PC-9 (cell line): ENCODE results near the gene PIRT. TPM values are rescaled to one million over a fixed set of nuclear protein-coding genes. Genes with fewer than 3 reads are reported as not detected.

ENCODE experiments used
- BruUV-seq: library from RNA; stranded (reverse); fragments of 400-500 nt; replicated peaks from 2 replicates; lab custom pipeline; 2021; lab: Mats Ljungman, UMichigan
- CTCF ChIA-PET: fragments of 300-600 bp; sonication (Branson Sonifier 250); formaldehyde crosslinking; loops from one replicate; lab custom pipeline; 2022; ENCODE audit warnings: antibody characterized with exemption; lab: Charles Lee
- POLR2A ChIA-PET: fragments of 300-600 bp; sonication (Branson Sonifier 250); formaldehyde crosslinking; loops from one replicate; lab custom pipeline; 2022; ENCODE audit warnings: antibody characterized with exemption; ENCODE audit not compliant: unreplicated experiment; lab: Charles Lee
- DNase-seq, 2 experiments: peaks; one replicate each; pipeline versions ENCODE4 v3.0.0 to v3.0.0-alpha.2; 2015 to 2022; ENCODE audit warnings: mixed read lengths in 1 of 2
- H2AFZ ChIP-seq: fragments of 200-600 bp; sonication (generic); 2 replicates; pipeline ENCODE4 v1.8.1; 2017; ENCODE audit warnings: antibody characterized with exemption
- H3F3A ChIP-seq: fragments of 200-600 bp; sonication (generic); 2 replicates; pipeline ENCODE4 v1.8.1; 2017; ENCODE audit warnings: antibody characterized with exemption, mild to moderate bottlenecking, low read depth; ENCODE audit not compliant: insufficient read depth
- H3K27ac ChIP-seq: fragments of 200-600 bp; sonication (generic); 2 replicates; pipeline ENCODE4 v1.6.1; 2016; ENCODE audit warnings: mixed run types
- H3K27me3 ChIP-seq: fragments of 200-600 bp; sonication (generic); 2 replicates; pipeline ENCODE4 v1.6.1; 2016; ENCODE audit warnings: low read depth, mixed run types; ENCODE audit not compliant: insufficient read depth
- H3K36me3 ChIP-seq: fragments of 200-600 bp; sonication (generic); 2 replicates; pipeline ENCODE4 v1.6.1; 2016; ENCODE audit warnings: low read depth, mixed run types
- H3K4me1 ChIP-seq: fragments of 200-600 bp; sonication (generic); replicated peaks from 2 replicates; pipeline ENCODE4 v1.6.1; 2016; ENCODE audit warnings: mixed run types; ENCODE audit not compliant: insufficient read depth
- H3K4me2 ChIP-seq: fragments of 200-600 bp; sonication (generic); 2 replicates; pipeline ENCODE4 v1.6.1; 2017; ENCODE audit warnings: mixed run types
- H3K4me3 ChIP-seq: fragments of 200-600 bp; sonication (generic); 2 replicates; pipeline ENCODE4 v1.6.1; 2016; ENCODE audit warnings: mixed run types
- H3K79me2 ChIP-seq: fragments of 200-600 bp; sonication (generic); 2 replicates; pipeline ENCODE4 v1.6.1; 2017; ENCODE audit warnings: low read depth, mixed run types
- H3K9me2 ChIP-seq: fragments of 200-600 bp; sonication (generic); 2 replicates; pipeline ENCODE4 v1.8.1; 2017; ENCODE audit warnings: mild to moderate bottlenecking; ENCODE audit not compliant: insufficient read depth
- H3K9me3 ChIP-seq: fragments of 200-600 bp; sonication (generic); 2 replicates; pipeline ENCODE4 v1.8.1; 2016; ENCODE audit warnings: low read depth; ENCODE audit not compliant: insufficient read depth
- H4K20me1 ChIP-seq: fragments of 200-600 bp; sonication (generic); 2 replicates; pipeline ENCODE4 v1.8.1; 2017; ENCODE audit not compliant: insufficient read depth
- EZH2 ChIP-seq: fragments of 200-600 bp; sonication (generic); IDR thresholded peaks from 2 replicates; pipeline ENCODE4 v1.8.0; 2017; ENCODE audit warnings: antibody characterized with exemption, low read depth
- intact Hi-C: fragments of 100-400 bp; cut with micrococcal nuclease; formaldehyde crosslinking; loops from one replicate; pipeline ENCODE4 v1.10.0; 2022; ENCODE audit not compliant: unreplicated experiment
- total RNA-seq: library from RNA; stranded (reverse); gene quantifications from 2 replicates; pipeline ENCODE4 v1.2.3, GENCODE V29; 2021
- TF ChIP-seq, protein P1 (sequence below): fragments of 200-600 bp; sonication (generic); conservative IDR thresholded peaks from 2 replicates; pipeline ENCODE4 v1.6.1; 2017; ENCODE audit warnings: mixed run types, antibody characterized with exemption, mild to moderate bottlenecking, moderate library complexity

The PIRT gene
- total RNA-seq, 1 experiment from 2014 or later, result not detected

DNA sequence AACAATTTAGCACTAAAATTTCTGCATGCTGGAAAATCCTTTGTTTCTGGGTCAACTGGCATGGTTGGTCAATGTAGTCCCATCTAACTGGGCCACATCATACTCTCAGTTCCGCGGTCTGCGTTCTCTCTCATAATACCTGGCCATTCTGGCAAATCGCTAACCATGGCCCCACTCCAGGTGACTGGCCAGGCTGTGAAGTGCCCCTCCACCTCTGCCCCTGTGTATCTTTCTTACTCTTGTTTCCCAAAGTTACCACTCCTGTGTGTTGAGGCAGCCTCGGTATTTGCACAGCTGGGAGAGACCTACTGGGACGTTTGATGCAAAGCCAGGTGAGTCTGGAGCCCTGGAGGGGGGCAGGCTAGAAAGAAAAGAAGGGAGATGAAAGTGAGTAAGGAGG is 32.0 kb downstream of the PIRT start:
- BruUV-seq, result no TSS peak
- Histone ChIP-seq H3F3A (no peaks in the 10 kb centered on the region), H3K36me3 (no peaks in the 10 kb centered on the region), H3K4me1 (no peaks in the 10 kb centered on the region), H3K27me3 (peaks cover 9% of the 10 kb centered on the region; the same call in 1 of the 2 replicates), H4K20me1 (no peaks in the 10 kb centered on the region), H3K79me2 (no peaks in the 10 kb centered on the region), H2AFZ (no peak overlapping the region), H3K9me3 (no peaks in the 10 kb centered on the region), H3K9me2 (no peaks in the 10 kb centered on the region), H3K27ac (no peak overlapping the region), H3K4me2 (no peak overlapping the region), H3K4me3 (no peak overlapping the region)
- intact Hi-C loops, result no loop called here
- POLR2A ChIA-PET, result no interaction called here
- TF ChIP-seq, protein P1, sequence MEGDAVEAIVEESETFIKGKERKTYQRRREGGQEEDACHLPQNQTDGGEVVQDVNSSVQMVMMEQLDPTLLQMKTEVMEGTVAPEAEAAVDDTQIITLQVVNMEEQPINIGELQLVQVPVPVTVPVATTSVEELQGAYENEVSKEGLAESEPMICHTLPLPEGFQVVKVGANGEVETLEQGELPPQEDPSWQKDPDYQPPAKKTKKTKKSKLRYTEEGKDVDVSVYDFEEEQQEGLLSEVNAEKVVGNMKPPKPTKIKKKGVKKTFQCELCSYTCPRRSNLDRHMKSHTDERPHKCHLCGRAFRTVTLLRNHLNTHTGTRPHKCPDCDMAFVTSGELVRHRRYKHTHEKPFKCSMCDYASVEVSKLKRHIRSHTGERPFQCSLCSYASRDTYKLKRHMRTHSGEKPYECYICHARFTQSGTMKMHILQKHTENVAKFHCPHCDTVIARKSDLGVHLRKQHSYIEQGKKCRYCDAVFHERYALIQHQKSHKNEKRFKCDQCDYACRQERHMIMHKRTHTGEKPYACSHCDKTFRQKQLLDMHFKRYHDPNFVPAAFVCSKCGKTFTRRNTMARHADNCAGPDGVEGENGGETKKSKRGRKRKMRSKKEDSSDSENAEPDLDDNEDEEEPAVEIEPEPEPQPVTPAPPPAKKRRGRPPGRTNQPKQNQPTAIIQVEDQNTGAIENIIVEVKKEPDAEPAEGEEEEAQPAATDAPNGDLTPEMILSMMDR, result no peak
- TF ChIP-seq EZH2, result no peak
- CTCF ChIA-PET, result no interaction called here
- DNase-seq, result no peak

DNA sequence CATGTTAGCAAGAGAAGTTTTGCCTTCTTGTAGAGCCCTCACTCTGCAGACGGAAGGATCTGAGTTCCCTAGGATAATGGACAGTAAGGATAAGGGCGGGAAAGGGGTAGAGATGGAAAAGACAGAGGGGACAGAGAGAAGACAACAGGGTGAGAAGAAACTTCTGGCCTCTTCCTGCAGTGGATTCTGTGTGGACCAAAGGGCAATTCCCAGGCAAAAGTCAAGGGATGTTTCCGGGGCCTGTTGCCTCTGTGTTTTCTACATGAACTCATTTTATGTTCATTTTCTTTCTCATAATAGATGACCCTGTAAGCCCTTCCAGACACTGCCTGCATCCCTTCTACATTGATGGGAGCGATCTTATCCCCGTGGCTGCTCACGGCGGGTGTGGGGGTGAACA is 33.3 kb downstream of the PIRT start:
- no peak overlapping the region for H2AFZ ChIP-seq
- H3K4me3 ChIP-seq, result no peak overlapping the region
- no peak for DNase-seq
- H3K4me2 ChIP-seq, result no peak overlapping the region
- intact Hi-C loops, result no loop called here
- no peak overlapping the region for H3K27ac ChIP-seq
- no peak for TF ChIP-seq EZH2
- TF ChIP-seq, protein P1, result no peak
- H3K27me3 ChIP-seq, result no peaks in the 10 kb centered on the region
- H4K20me1 ChIP-seq, result no peaks in the 10 kb centered on the region
- no peaks in the 10 kb centered on the region for H3K36me3 ChIP-seq
- H3K9me3 ChIP-seq, result no peaks in the 10 kb centered on the region
- H3K79me2 ChIP-seq, result no peaks in the 10 kb centered on the region
- H3K9me2 ChIP-seq, result no peaks in the 10 kb centered on the region
- ChIA-PET POLR2A (no interaction called here), CTCF (no interaction called here)
- H3K4me1 ChIP-seq, result no peaks in the 10 kb centered on the region
- no peaks in the 10 kb centered on the region for H3F3A ChIP-seq
- BruUV-seq, result no TSS peak

DNA sequence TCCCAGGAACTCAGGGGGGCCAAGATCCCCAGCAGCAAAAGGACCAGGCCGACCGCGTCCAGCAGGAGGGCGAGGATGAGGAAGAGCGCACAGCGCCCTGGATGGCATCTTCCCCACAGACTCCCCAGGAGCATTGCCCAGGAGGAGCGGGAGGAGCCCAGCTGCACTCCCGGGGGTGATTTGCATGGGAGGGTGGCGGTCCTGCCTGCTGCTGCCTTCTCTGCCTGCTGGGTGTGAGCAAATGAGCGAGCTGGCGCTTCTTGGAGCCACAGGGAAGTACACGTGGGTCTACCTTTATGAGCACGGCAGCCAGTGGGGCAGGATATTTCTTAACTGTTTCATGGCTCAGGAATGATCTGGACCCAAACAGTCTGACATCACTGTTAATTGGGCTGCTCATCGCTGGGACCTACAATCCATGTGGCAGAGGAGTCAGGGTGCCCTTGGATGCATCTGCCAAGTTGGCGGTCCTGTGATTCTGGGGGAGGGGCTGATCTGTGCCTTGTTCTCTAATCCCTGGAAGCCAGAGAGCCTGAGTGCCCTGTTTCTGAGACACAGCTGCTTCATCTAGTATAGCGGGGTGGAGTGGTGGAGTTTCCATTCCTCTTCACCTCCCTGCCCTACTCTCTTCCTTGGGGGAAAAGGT is 33.9 kb downstream of the PIRT start, which contains the start of gene TMEM238L:
TMEM238L (minus strand) TSS at position 270 of the 646 bp plus-strand sequence; CDS start at position 134, 136 bp downstream.
- Histone ChIP-seq H2AFZ (no peak within 1 kb of the TSS), H3K27ac (no peak within 1 kb of the TSS), H3K79me2 (no peaks in the 10 kb centered on the region), H3K9me2 (no peaks in the 10 kb centered on the region), H3K4me2 (no peak within 1 kb of the TSS), H3K9me3 (no peaks in the 10 kb centered on the region), H3K36me3 (no peaks in the 10 kb centered on the region), H3K4me3 (no peak within 1 kb of the TSS), H3F3A (no peaks in the 10 kb centered on the region), H4K20me1 (no peaks in the 10 kb centered on the region), H3K4me1 (no peaks in the 10 kb centered on the region), H3K27me3 (no peaks in the 10 kb centered on the region)
- intact Hi-C loops, result no loop called here
- TF ChIP-seq EZH2, result no peak
- POLR2A ChIA-PET, result no interaction called here
- no TSS peak for BruUV-seq
- no peak for DNase-seq
- CTCF ChIA-PET, result no interaction called here

DNA sequence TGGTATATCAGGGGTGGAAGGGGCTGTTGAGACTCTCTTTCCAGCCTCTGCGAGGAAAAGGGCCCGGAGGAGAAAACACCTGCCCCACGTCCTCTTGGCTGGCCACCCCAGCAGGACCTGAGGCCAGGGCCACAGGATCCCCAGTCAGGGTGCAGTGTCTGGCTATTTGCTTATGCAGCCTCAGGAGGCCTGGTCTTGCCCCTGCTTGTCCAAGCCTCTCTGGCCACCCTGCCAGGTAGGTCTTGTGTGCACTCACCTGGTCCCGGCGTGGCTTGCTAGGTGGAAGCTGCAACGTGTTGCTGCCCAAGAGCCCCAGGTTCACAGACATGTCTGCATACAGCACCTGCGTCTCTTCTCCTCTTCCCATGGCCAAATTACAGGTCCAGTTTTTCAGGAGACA is 34.5 kb downstream of the PIRT start:
- no peaks in the 10 kb centered on the region for H3K4me1 ChIP-seq
- ChIA-PET POLR2A (no interaction called here), CTCF (no interaction called here)
- H3K9me3 ChIP-seq, result no peaks in the 10 kb centered on the region
- no peak overlapping the region for H3K27ac ChIP-seq
- no peaks in the 10 kb centered on the region for H4K20me1 ChIP-seq
- TF ChIP-seq, protein P1, result no peak
- TF ChIP-seq EZH2, result no peak
- no peaks in the 10 kb centered on the region for H3K9me2 ChIP-seq
- no peak overlapping the region for H2AFZ ChIP-seq
- no peak overlapping the region for H3K4me3 ChIP-seq
- no peaks in the 10 kb centered on the region for H3K27me3 ChIP-seq
- no peak for DNase-seq
- no peaks in the 10 kb centered on the region for H3K79me2 ChIP-seq
- BruUV-seq, result no TSS peak
- H3F3A ChIP-seq, result no peaks in the 10 kb centered on the region
- H3K36me3 ChIP-seq, result no peaks in the 10 kb centered on the region
- intact Hi-C loops, result no loop called here
- H3K4me2 ChIP-seq, result no peak overlapping the region
